ENCODE measurements around the gene SUSD2. TPM values are rescaled to one million over a fixed set of nuclear protein-coding genes. Genes with fewer than 3 reads are reported as not detected.
"Not testable (repeated sequence)": the region's sequence is repeated elsewhere in the genome, so short reads cannot be mapped to it uniquely, and the experiment has no call there.

SUSD2 gene
- polyA plus RNA-seq, 1 donor (not counting 4 experiments of a cell fraction or from before 2014, with no cell fraction given): 0.01 TPM

DNA sequence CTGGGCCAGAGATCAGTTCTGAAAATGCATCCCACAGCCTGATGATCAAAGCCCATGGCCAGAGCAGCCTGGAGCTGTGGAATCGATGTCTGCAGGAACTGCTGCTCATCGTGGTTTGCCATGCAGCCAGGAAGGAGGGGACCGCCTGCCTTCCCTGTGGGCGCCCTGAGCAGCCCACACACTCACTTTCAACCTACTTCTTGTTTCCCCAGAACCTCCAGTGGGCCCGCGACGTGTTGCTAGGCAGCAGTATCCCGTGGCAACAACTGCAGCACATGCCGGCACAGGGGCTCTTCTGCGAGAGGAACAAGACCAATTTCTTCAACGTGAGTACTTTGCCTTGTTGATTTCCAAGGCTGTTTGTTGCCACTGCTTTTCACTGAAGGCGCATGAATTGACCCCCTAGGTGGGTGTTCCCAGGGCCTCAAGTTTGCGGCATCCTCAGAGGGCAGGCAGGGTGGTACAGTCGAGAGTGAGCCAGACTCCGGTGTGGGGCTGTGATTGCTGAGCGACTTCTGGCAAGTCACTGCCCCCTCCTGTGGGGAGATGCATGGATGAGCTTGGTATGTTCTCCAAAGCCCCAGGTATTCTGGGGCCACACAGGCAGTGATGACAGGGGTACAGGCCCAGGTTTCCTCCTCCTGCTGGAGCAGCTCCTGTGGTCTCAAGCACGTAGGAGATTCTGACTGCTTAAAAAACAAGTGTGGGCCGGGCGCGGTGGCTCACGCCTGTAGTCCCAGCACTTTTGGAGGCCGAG, 47.0 kb upstream of the SUSD2 start:
- no peak overlapping the region for H3K9ac ChIP-seq (ENCODE audit: control insufficient read depth, extremely low read depth, insufficient read depth, low read length)
- H2AFZ ChIP-seq (ENCODE audit: control insufficient read depth, low read length): no peak overlapping the region
- dilution Hi-C loops (cut with MboI; ENCODE audit: extremely low pct_ligation_motif_present, low sequenced_read_pairs): no loop called here
- H3K27ac ChIP-seq (ENCODE audit: control insufficient read depth, insufficient read depth, low read length): no peak overlapping the region
- H3K4me2 ChIP-seq (ENCODE audit: control insufficient read depth, extremely low read depth, insufficient read depth, low read depth, low read length): no peak overlapping the region
- H3K4me1 ChIP-seq (ENCODE audit: control insufficient read depth, extremely low read depth, insufficient read depth, low read length): no peaks in the 10 kb centered on the region
- H3K9me1 ChIP-seq (ENCODE audit: control insufficient read depth, extremely low read depth, insufficient read depth, low read length): no peaks in the 10 kb centered on the region
- no peaks in the 10 kb centered on the region for H4K20me1 ChIP-seq (ENCODE audit: control insufficient read depth, extremely low read depth, insufficient read depth, low read length)
- no peak for DNase-seq (ENCODE audit: low read depth, low spot score)
- H3K9me3 ChIP-seq (ENCODE audit: control insufficient read depth, low read depth, low read length): no peaks in the 10 kb centered on the region
- H3K36me3 ChIP-seq (ENCODE audit: control insufficient read depth in 2 of 2, extremely low read depth in 1 of 2, insufficient read depth in 2 of 2, low read length in 2 of 2): peaks cover 13 to 18% of the 10 kb centered on the region in 2 experiments
- TF ChIP-seq, protein P1, sequence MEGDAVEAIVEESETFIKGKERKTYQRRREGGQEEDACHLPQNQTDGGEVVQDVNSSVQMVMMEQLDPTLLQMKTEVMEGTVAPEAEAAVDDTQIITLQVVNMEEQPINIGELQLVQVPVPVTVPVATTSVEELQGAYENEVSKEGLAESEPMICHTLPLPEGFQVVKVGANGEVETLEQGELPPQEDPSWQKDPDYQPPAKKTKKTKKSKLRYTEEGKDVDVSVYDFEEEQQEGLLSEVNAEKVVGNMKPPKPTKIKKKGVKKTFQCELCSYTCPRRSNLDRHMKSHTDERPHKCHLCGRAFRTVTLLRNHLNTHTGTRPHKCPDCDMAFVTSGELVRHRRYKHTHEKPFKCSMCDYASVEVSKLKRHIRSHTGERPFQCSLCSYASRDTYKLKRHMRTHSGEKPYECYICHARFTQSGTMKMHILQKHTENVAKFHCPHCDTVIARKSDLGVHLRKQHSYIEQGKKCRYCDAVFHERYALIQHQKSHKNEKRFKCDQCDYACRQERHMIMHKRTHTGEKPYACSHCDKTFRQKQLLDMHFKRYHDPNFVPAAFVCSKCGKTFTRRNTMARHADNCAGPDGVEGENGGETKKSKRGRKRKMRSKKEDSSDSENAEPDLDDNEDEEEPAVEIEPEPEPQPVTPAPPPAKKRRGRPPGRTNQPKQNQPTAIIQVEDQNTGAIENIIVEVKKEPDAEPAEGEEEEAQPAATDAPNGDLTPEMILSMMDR (optimal IDR thresholded peaks at IDR 0.05 in 1 of 3, IDR thresholded peaks at IDR 0.05 in 1 of 3, conservative IDR thresholded peaks at IDR 0.05 in 1 of 3; ENCODE audit: extremely low read depth in 1 of 3, insufficient read depth in 2 of 3, low read length in 3 of 3): no peak
- no peak for TF ChIP-seq EZH2 (IDR thresholded peaks at IDR 0.05; ENCODE audit: low read length)
- no peak for FAIRE-seq
- H3K4me3 ChIP-seq (ENCODE audit: control insufficient read depth in 2 of 3, extremely low read depth in 1 of 3, insufficient read depth in 2 of 3, low read depth in 1 of 3, low read length in 3 of 3): no peak overlapping the region
- H3K79me2 ChIP-seq (ENCODE audit: control insufficient read depth, insufficient read depth, low read length): no peaks in the 10 kb centered on the region
- no peaks in the 10 kb centered on the region for H3K27me3 ChIP-seq (ENCODE audit: control insufficient read depth, extremely low read depth, insufficient read depth, low read length)

DNA sequence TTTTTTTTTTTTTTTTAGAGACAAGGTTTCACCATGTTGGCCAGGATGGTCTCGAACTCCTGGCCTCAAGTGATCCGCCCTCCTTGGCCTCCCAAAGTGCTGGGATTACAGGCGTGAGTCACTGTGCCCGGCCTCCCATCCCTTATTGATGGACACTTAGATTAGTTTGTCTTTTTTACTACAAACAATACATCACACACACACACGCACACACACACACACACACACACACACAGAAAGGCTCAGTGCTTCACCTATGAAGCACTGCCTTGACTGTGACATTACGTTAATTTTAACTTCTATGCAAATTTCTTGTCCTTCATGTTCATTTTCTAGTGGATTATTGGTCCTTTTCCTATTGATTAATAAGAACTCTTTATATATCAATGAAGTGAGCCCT, 44.8 kb upstream of the SUSD2 start:
- H3K4me2 ChIP-seq (ENCODE audit: control insufficient read depth, extremely low read depth, insufficient read depth, low read depth, low read length); H3K27me3 ChIP-seq (ENCODE audit: control insufficient read depth, extremely low read depth, insufficient read depth, low read length); H4K20me1 ChIP-seq (ENCODE audit: control insufficient read depth, extremely low read depth, insufficient read depth, low read length); H3K9me1 ChIP-seq (ENCODE audit: control insufficient read depth, extremely low read depth, insufficient read depth, low read length); H3K79me2 ChIP-seq (ENCODE audit: control insufficient read depth, insufficient read depth, low read length); H3K9ac ChIP-seq (ENCODE audit: control insufficient read depth, extremely low read depth, insufficient read depth, low read length); FAIRE-seq; H3K4me3 ChIP-seq (ENCODE audit: control insufficient read depth in 2 of 3, extremely low read depth in 1 of 3, insufficient read depth in 2 of 3, low read depth in 1 of 3, low read length in 3 of 3); DNase-seq (ENCODE audit: low read depth, low spot score); H3K9me3 ChIP-seq (ENCODE audit: control insufficient read depth, low read depth, low read length); dilution Hi-C loops (cut with MboI; ENCODE audit: extremely low pct_ligation_motif_present, low sequenced_read_pairs); H3K27ac ChIP-seq (ENCODE audit: control insufficient read depth, insufficient read depth, low read length); H2AFZ ChIP-seq (ENCODE audit: control insufficient read depth, low read length); H3K4me1 ChIP-seq (ENCODE audit: control insufficient read depth, extremely low read depth, insufficient read depth, low read length): not testable (repeated sequence)
- peaks cover 13 to 14% of the 10 kb centered on the region in 2 experiments for H3K36me3 ChIP-seq (ENCODE audit: control insufficient read depth in 2 of 2, extremely low read depth in 1 of 2, insufficient read depth in 2 of 2, low read length in 2 of 2)

DNA sequence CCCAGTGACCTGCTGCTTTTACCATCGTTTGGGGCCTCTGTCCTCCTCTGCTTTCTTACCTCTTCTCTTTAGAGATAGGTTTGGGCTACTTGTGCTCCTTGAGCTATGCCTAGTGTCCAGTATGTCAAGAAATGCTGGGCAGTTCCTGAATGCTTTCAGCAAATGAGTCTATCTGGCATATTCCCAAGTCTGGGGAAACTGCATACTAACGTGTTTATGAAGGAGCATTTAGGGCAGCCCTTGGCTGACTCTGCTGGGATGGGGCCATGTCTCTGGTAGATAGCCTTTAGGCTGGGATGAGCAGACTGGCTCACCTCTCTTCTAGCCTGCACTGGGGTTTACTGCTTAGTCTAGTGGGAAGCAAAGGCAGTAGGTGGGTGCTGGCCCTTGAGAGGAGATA, 43.7 kb upstream of the SUSD2 start:
- FAIRE-seq: no peak
- peaks cover 13% of the 10 kb centered on the region in 2 experiments for H3K36me3 ChIP-seq (ENCODE audit: control insufficient read depth in 2 of 2, extremely low read depth in 1 of 2, insufficient read depth in 2 of 2, low read length in 2 of 2)
- dilution Hi-C loops (cut with MboI; ENCODE audit: extremely low pct_ligation_motif_present, low sequenced_read_pairs): no loop called here

More for the DNA sequence above, 43.7 kb upstream of the SUSD2 start:
- no peak for TF ChIP-seq EZH2 (IDR thresholded peaks at IDR 0.05; ENCODE audit: low read length)
- TF ChIP-seq, protein P1 (optimal IDR thresholded peaks at IDR 0.05 in 1 of 3, IDR thresholded peaks at IDR 0.05 in 1 of 3, conservative IDR thresholded peaks at IDR 0.05 in 1 of 3; ENCODE audit: extremely low read depth in 1 of 3, insufficient read depth in 2 of 3, low read length in 3 of 3): no peak
- H3K4me1 ChIP-seq (ENCODE audit: control insufficient read depth, extremely low read depth, insufficient read depth, low read length): peaks cover 11% of the 10 kb centered on the region
- H3K27me3 ChIP-seq (ENCODE audit: control insufficient read depth, extremely low read depth, insufficient read depth, low read length): no peaks in the 10 kb centered on the region
- H3K9me3 ChIP-seq (ENCODE audit: control insufficient read depth, low read depth, low read length): no peaks in the 10 kb centered on the region
- H3K27ac ChIP-seq (ENCODE audit: control insufficient read depth, insufficient read depth, low read length): no peak overlapping the region
- H3K4me2 ChIP-seq (ENCODE audit: control insufficient read depth, extremely low read depth, insufficient read depth, low read depth, low read length): no peak overlapping the region
- no peak overlapping the region for H3K4me3 ChIP-seq (ENCODE audit: control insufficient read depth in 2 of 3, extremely low read depth in 1 of 3, insufficient read depth in 2 of 3, low read depth in 1 of 3, low read length in 3 of 3)
- H4K20me1 ChIP-seq (ENCODE audit: control insufficient read depth, extremely low read depth, insufficient read depth, low read length): peaks cover 6% of the 10 kb centered on the region
- no peak for DNase-seq (ENCODE audit: low read depth, low spot score)
- H2AFZ ChIP-seq (ENCODE audit: control insufficient read depth, low read length): no peak overlapping the region
- H3K9ac ChIP-seq (ENCODE audit: control insufficient read depth, extremely low read depth, insufficient read depth, low read length): no peak overlapping the region
- H3K79me2 ChIP-seq (ENCODE audit: control insufficient read depth, insufficient read depth, low read length): no peaks in the 10 kb centered on the region
- H3K9me1 ChIP-seq (ENCODE audit: control insufficient read depth, extremely low read depth, insufficient read depth, low read length): peaks cover 5% of the 10 kb centered on the region

All from keratinocyte (primary cell).